NCI-H1105 (cell line): ENCODE data around the gene FOXA2.

Source experiments
- DNase-seq: peaks from one replicate; lab custom pipeline; 2025; lab: John Stamatoyannopoulos, UW

Gene FOXA2

DNA sequence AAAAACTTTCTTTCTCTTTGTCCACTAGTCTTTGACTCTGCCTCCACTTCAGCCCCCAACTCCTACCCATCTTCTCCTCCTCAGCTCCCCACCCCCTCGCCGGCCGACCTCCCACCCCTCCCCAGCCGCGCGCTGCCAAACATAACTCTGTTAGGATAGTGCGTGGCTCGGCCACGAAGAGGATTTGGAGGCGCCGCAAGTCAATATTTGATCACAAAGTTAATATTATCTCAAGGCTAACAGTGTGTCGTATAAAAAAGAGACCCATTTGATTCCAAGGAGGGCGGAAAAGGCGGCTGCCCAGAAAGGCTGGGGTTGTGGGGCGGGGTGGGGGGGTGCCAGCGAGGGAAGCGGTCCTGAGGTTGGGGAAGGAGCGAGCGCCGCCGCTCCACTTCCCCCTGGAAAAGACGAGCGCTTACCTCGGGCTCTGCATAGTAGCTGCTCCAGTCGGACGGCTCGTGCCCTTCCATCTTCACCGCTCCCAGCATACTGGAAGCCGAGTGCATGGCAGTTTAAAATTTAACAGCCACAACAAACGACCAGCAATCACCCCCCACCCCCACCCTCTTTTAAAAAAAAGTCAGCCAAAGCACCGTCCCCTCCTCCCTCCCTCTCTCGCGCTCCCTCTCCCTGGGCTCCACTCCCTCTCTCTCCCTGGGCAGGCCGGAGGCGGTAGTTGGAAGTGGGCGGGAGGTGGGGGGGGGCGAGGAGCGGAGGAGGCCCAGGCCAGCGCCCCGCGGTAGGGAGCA lies 425 bp downstream of the FOXA2 start:
- DNase-seq: peak; percentile 67

- DNase-seq: peak; percentile 27
Measured at GRCh38 chr20:22582964-22583772, 1.2 kb downstream of the FOXA2 start.

GRCh38 chr20:22582386-22582963 lies 1.9 kb downstream of the FOXA2 start:
- DNase-seq: no peak

- DNase-seq: no peak
Measured at GRCh38 chr20:22581437-22582385, 2.7 kb downstream of the FOXA2 start.

DNA sequence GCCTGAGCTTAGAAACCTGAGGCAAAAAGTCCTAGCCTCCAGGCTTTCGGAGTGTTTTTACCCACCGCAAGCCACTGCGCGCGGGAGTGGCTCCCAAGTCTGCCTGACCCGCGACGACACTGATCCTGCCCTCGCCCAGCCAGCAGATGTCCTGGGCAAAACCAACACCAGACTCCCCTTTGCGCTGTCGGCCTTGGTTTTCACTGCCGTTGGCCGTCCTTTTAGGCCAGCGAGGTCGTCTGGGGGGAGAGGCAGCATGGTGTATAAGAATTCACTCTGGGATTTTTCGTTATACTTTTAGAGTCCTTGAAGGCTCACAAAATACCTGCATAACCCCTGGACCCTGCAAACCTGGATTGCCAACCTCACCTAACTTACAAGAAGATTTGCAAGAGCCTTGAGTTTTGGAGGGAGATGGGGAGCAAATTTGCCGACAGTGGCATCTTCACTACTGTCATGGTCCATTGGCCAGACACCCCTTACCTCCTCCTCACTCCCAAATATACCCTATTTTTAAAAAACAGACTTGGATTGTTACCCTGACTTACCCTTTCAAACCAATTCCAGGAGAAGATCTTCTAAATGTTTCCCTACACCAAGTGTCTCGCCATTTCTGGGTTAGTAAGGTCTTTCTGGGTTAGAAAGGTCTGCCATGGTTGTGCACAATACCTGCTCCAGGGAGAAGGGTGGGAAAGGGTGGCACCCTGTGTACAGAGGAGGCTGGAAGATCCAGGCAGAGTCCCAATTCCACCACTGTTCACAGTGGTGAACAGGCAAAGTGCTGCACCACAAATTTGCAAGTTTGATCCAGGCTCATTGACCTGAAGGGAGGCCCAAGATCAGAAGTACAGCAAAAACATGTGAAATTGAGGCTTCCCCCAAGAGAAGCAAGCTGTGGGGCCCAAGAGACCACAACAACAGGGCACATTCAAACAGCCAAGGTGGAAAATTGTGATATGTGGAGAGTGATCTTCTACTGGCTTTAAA lies 4.4 kb downstream of the FOXA2 start:
- no peak for DNase-seq

DNA sequence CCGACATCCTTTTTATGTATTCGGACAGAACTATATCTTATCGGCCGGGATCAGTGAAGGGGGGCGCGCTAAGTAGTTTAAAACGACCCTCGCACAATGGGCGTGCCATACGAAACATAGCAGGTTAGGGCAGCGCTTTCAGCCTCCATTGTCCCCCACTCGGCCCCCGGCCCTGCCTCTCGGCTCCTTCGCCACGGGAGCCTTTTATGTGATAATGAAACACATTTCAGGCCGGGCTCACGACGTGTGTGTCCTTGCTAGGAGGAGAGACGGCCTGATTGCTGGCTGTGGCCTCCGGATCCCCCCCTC lies 5.3 kb downstream of the FOXA2 start:
- no peak for DNase-seq

GRCh38 chr20:22578221-22579118 lies 5.9 kb downstream of the FOXA2 start:
- no peak for DNase-seq

- DNase-seq: no peak
Measured at GRCh38 chr20:22577515-22578220, 6.7 kb downstream of the FOXA2 start.

GRCh38 chr20:22576733-22577514 lies 7.4 kb downstream of the FOXA2 start:
- no peak for DNase-seq

DNA sequence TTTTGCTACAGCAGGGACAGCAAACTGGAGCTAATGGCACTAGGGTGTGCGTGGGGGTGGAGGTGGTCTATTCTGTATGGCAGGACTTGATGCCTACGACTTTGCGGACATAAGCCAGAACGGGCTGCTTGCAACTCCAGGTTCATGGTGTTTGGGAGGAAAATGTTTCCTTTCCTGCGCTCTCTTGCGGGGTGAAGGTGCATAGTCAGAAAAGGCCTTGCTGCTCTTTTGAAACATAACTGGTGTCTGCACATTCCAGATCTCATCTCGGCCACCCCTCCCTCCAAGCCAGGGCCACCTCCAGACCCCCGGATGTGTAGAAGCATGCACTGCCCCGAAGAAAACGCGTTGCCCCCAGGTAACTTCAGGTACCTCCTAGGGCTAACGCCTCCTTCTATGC lies 8.1 kb downstream of the FOXA2 start:
- DNase-seq: no peak

- no peak for DNase-seq
Measured at GRCh38 chr20:22575737-22576136, 8.6 kb downstream of the FOXA2 start.

GRCh38 chr20:22575087-22575721 lies 9.2 kb downstream of the FOXA2 start:
- no peak for DNase-seq

DNA sequence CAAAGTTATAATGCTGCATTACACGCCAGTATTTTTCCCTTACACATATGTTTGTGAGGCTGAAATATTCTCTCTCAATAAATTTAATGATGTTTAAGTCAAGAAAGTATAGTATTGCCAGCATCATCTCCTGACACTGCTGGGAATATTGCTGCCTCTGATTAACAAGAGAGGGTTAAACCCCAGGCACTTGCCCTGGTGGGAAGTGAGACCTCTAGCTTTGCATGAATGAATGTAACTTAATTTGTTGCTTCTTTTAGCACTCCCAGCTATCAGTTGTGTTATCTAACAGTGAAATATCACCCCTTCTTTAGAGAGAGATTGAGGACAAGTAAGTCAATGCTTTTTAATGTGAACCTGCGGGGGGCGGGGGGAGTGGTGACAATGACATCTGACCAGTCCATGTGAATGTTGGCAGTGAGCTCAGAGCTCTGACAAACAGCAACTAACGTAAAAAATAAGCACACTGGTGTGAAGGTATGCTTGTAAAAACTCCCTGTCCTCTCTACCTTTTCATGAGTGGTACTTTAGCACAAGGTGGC lies 9.8 kb downstream of the FOXA2 start:
- DNase-seq: no peak

DNA sequence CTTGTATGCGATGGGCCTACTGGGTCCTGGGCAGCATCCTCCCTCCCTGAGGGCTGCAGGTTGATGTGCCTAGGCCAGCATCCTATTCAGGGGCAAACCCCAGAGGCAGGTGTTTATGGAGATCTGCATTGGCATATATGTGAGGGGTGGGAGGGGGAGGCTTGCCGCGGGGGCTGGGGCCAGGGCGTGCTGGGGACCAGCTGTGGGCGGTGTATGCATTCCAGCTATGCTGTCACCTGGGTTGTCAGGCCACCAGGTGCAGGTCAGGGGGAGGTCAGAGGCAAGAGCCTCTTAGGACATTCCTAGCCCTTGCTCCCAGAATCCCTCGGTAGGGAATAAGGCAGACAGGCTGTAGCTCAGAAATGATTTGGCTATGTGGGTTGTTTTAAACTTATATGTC lies 11.9 kb downstream of the FOXA2 start:
- DNase-seq: no peak

DNA sequence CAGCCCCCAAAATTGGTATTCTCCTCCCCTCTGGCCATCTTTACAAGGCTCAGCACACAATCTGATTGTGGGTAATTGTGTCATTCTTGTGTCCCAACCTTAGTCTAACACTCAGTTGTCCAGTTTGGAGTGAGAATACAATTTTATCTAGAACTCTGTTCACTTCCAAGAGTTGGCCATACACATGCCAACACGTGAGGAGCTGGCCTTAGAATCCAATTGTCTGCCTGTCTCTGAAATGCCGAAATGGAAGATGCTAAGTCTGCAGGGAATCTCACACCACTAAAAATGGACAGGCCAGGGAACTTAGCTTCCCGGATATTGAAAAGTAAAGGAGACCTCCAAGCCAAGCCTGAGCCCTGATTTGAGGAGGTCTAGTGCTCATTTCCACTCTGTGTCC lies 12.3 kb downstream of the FOXA2 start:
- no peak for DNase-seq

DNA sequence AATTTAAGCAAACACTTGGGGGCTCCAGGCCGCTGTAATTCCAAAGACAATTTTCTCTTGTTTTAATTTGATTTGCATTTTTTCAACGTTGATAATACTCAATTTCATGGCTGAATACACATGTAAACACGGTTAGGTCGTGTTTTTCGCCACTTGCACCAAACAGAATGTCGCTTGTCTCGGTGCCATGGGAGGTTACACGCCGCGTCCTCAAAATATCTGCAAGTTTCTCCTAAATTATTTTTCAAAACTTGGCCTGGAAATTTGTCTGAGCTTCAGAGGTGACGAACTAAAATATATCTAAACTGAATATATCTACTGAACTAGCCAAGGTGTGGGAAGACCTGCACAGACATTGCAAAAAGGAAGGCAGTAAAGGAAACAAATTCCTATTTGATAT lies 15.0 kb downstream of the FOXA2 start:
- DNase-seq: no peak

DNA sequence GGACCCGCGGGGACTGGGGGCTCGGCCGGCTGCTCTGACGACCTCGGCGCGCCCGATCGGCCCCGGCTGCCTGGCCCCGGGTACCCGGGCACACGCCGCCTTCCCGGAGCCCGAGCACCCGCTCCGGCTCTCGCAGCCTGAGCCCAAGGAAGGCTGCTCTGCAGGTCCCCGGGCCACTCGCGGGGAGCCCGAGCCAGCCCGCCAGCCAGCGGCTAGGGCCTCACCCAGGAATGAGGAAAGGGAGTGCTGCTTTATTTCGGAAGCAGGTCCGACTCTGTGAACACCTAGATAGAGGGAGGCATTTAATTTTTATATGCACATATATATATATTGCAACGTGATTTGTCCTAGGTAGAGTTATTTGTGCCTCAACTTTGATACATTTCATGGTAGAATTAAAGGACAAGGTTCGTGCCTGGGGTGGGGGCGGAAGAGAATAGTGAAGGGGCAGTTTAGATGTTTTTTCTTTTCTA lies 15.5 kb downstream of the FOXA2 start:
- no peak for DNase-seq
